HCT116 (cell line): Measurements from ENCODE around the gene ZNF438. TPM values are rescaled to one million over a fixed set of nuclear protein-coding genes. Genes with fewer than 3 reads are reported as not detected.

Experiments
- ATAC-seq: fragments of 200-7000 bp; cut with Tn5 transposase; 2 replicates; pipeline ENCODE4 v1.9.1; 2020; ENCODE audit warnings: mild to moderate bottlenecking, moderate library complexity
- BruUV-seq: library from RNA; stranded (reverse); fragments of 400-500 nt; replicated peaks from 2 replicates; lab custom pipeline; 2021; lab: Mats Ljungman, UMichigan
- CTCF ChIA-PET: fragments of 300-600 bp; sonication (Branson Sonifier 250); formaldehyde crosslinking; loops from one replicate; lab custom pipeline; 2021; ENCODE audit warnings: antibody characterized with exemption; lab: Charles Lee
- POLR2A ChIA-PET: fragments of 300-600, 350-600 bp; sonication (Branson Sonifier 250); formaldehyde crosslinking; loops from one replicate; lab custom pipeline; 2021; ENCODE audit warnings: antibody characterized with exemption; lab: Charles Lee
- RAD21 ChIA-PET, 2 experiments: fragments of 300-600 bp; sonication (Branson Sonifier 250); formaldehyde crosslinking; loops; one replicate each; lab custom pipeline; 2023; ENCODE audit warnings: low total read pairs in 2 of 2; ENCODE audit not compliant: uncharacterized antibody in 2 of 2, unreplicated experiment in 2 of 2, low non-redundant PET in 1 of 2; lab: Charles Lee
- DNase-seq: peaks from one replicate; pipeline ENCODE4 v3.0.0-alpha.2; 2010; ENCODE audit warnings: low read depth, low spot score
- H2AFZ ChIP-seq: fragments of 200-600 bp; shearing (Covaris generic), sonication (generic); 2 replicates; pipeline ENCODE4 v1.6.1; 2017; ENCODE audit warnings: low read depth, mixed run types, mixed read lengths, antibody characterized with exemption, low read length; ENCODE audit not compliant: poor library complexity, severe bottlenecking
- H3K27ac ChIP-seq: 2 replicates; pipeline ENCODE4 v1.5.1; 2012; ENCODE audit warnings: low read depth, low read length
- H3K27me3 ChIP-seq: fragments of 200-600 bp; sonication (generic); 2 replicates; pipeline ENCODE4 v1.6.1; 2016; ENCODE audit warnings: mixed run types, low read length, mixed read lengths; ENCODE audit not compliant: insufficient read depth
- H3K36me3 ChIP-seq, 2 experiments: fragments of 200-500 bp in 1 of 2; fragments of 200-600 bp in 1 of 2; sonication (Bioruptor generic) in 1 of 2; sonication (generic) in 1 of 2; 2 replicates each; pipeline versions ENCODE4 v1.5.1 to v1.6.1; 2014 to 2016; ENCODE audit warnings: low read length in 2 of 2, inconsistent platforms in 1 of 2, mixed read lengths in 1 of 2, mixed run types in 1 of 2; ENCODE audit not compliant: insufficient read depth in 2 of 2, control insufficient read depth in 1 of 2
- H3K4me1 ChIP-seq, 2 experiments: fragments of 200-600 bp in 1 of 2; sonication (generic) in 1 of 2; 2 replicates each; pipeline versions ENCODE4 v1.5.1 to v1.6.1; 2012 to 2017; ENCODE audit warnings: low read length in 2 of 2, inconsistent platforms in 1 of 2, mild to moderate bottlenecking in 1 of 2, mixed read lengths in 1 of 2, mixed run types in 1 of 2, moderate library complexity in 1 of 2; ENCODE audit not compliant: insufficient read depth in 2 of 2, control insufficient read depth in 1 of 2
- H3K4me2 ChIP-seq: fragments of 200-600 bp; sonication (generic); 2 replicates; pipeline ENCODE4 v1.6.1; 2017; ENCODE audit warnings: mixed run types, low read length, mixed read lengths
- H3K4me3 ChIP-seq, 2 experiments: fragments of 200-600 bp in 1 of 2; sonication (generic) in 1 of 2; replicated peaks in 1 of 2; 2 replicates each; pipeline ENCODE4 v1.5.1; 2011 to 2016; ENCODE audit warnings: low read length in 2 of 2, control low read depth in 1 of 2, low read depth in 1 of 2, mild to moderate bottlenecking in 1 of 2, mixed read lengths in 1 of 2, mixed run types in 1 of 2
- H3K79me2 ChIP-seq: fragments of 200-600 bp; sonication (generic); 2 replicates; pipeline ENCODE4 v1.6.1; 2017; ENCODE audit warnings: mild to moderate bottlenecking, mixed run types, low read length, moderate library complexity, mixed read lengths; ENCODE audit not compliant: insufficient read depth
- H3K9ac ChIP-seq: fragments of 200-600 bp; sonication (generic); 2 replicates; pipeline ENCODE4 v1.6.1; 2016; ENCODE audit warnings: low read length, mixed read lengths
- H3K9me2 ChIP-seq: fragments of 200-600 bp; sonication (generic), shearing (Covaris generic); 2 replicates; pipeline ENCODE4 v1.6.1; 2017; ENCODE audit warnings: mixed run types, mild to moderate bottlenecking, moderate library complexity; ENCODE audit not compliant: insufficient read depth
- H3K9me3 ChIP-seq, 2 experiments: fragments of 200-500 bp in 1 of 2; fragments of 200-600 bp in 1 of 2; sonication (Bioruptor generic) in 1 of 2; sonication (generic) in 1 of 2; 2 replicates each; pipeline ENCODE4 v1.6.1; 2014 to 2017; ENCODE audit warnings: low read length in 2 of 2, mixed read lengths in 2 of 2, inconsistent platforms in 1 of 2, low read depth in 1 of 2, mild to moderate bottlenecking in 1 of 2, mixed run types in 1 of 2, moderate library complexity in 1 of 2; ENCODE audit not compliant: control insufficient read depth in 1 of 2, insufficient read depth in 1 of 2
- H4K20me1 ChIP-seq: fragments of 200-600 bp; sonication (generic), shearing (Covaris generic); 2 replicates; pipeline ENCODE4 v1.6.1; 2017; ENCODE audit warnings: mixed run types, mild to moderate bottlenecking, moderate library complexity; ENCODE audit not compliant: insufficient read depth
- CBX3 ChIP-seq: IDR thresholded peaks from 2 replicates; pipeline ENCODE4 v1.6.1; 2012; ENCODE audit warnings: low read depth
- CEBPB ChIP-seq: IDR thresholded peaks from 2 replicates; pipeline ENCODE4 v1.6.1; 2012; ENCODE audit warnings: low read depth
- CTCF ChIP-seq, 3 experiments: fragments of 200-600 bp in 1 of 3; sonication (generic) in 1 of 3; IDR thresholded peaks in 2 of 3; conservative IDR thresholded peaks in 1 of 3; 2 replicates each; pipeline ENCODE4 v1.5.1; 2012 to 2017; ENCODE audit warnings: low read depth in 2 of 3, low read length in 2 of 3, antibody characterized with exemption in 1 of 3, borderline replicate concordance in 1 of 3, control low read depth in 1 of 3, mild to moderate bottlenecking in 1 of 3, mixed read lengths in 1 of 3, mixed run types in 1 of 3, moderate library complexity in 1 of 3; ENCODE audit not compliant: insufficient read depth in 1 of 3
- EGR1 ChIP-seq: IDR thresholded peaks from 2 replicates; pipeline ENCODE4 v1.6.1; 2012; ENCODE audit warnings: low read depth
- EZH2 ChIP-seq: fragments of 200-600 bp; sonication (generic); IDR thresholded peaks from 2 replicates; pipeline ENCODE4 v1.6.1; 2017; ENCODE audit warnings: antibody characterized with exemption, mixed run types
- EZH2phosphoT487 ChIP-seq: fragments of 200-600 bp; IDR thresholded peaks from 2 replicates; pipeline ENCODE4 v1.6.1; 2018; ENCODE audit warnings: antibody characterized with exemption, borderline replicate concordance
- FOSL1 ChIP-seq: IDR thresholded peaks from 2 replicates; pipeline ENCODE4 v1.6.1; 2012; ENCODE audit warnings: low read depth
- JUND ChIP-seq: IDR thresholded peaks from 2 replicates; pipeline ENCODE4 v1.6.1; 2012
- POLR2A ChIP-seq: IDR thresholded peaks from 2 replicates; pipeline ENCODE4 v1.7.0; 2011; ENCODE audit warnings: borderline replicate concordance; ENCODE audit not compliant: insufficient read depth, insufficient read length; ENCODE audit errors: extremely low read depth
- SIN3A ChIP-seq: IDR thresholded peaks from 2 replicates; pipeline ENCODE4 v1.6.1; 2012; ENCODE audit warnings: low read depth
- SP1 ChIP-seq: IDR thresholded peaks from 2 replicates; pipeline ENCODE4 v1.6.1; 2012; ENCODE audit warnings: low read depth
- SRF ChIP-seq: IDR thresholded peaks from 2 replicates; pipeline ENCODE4 v1.6.1; 2012; ENCODE audit warnings: low read depth
- TCF7L2 ChIP-seq: IDR thresholded peaks from 2 replicates; pipeline ENCODE4 v1.7.0; 2011; ENCODE audit warnings: borderline replicate concordance, inconsistent platforms; ENCODE audit not compliant: insufficient read depth, insufficient read length; ENCODE audit errors: extremely low read depth
- YY1 ChIP-seq: IDR thresholded peaks from 2 replicates; pipeline ENCODE4 v1.6.1; 2011; ENCODE audit warnings: low read length, low read depth, moderate library complexity, mild to moderate bottlenecking; ENCODE audit not compliant: insufficient replicate concordance; ENCODE audit errors: extremely low read depth
- ZBTB33 ChIP-seq: IDR thresholded peaks from 2 replicates; pipeline ENCODE4 v1.6.1; 2011; ENCODE audit warnings: mild to moderate bottlenecking, low read length, moderate library complexity; ENCODE audit not compliant: insufficient replicate concordance; ENCODE audit errors: extremely low read depth
- ZFX ChIP-seq: fragments of 450-650 bp; IDR thresholded peaks from 2 replicates; pipeline ENCODE4 v1.6.1; 2017
- ZNF274 ChIP-seq: fragments of 200-500 bp; sonication (Bioruptor generic); IDR thresholded peaks from 2 replicates; pipeline ENCODE4 v1.6.1; 2014; ENCODE audit warnings: mild to moderate bottlenecking, low read depth, low read length, inconsistent platforms
- intact Hi-C: fragments of 100-400 bp; cut with micrococcal nuclease; formaldehyde crosslinking; loops from 2 replicates; pipeline ENCODE4 v1.10.0; 2022
- total RNA-seq: library from RNA; stranded (reverse); gene quantifications from one replicate; pipeline ENCODE4 v1.2.1, GENCODE V29; 2021; ENCODE audit not compliant: unreplicated experiment
- TF ChIP-seq, protein P1 (sequence below): IDR thresholded peaks from 2 replicates; pipeline ENCODE4 v1.6.1; 2012; ENCODE audit warnings: low read depth
- TF ChIP-seq, protein P2 (sequence below): IDR thresholded peaks from 2 replicates; pipeline ENCODE4 v1.6.1; 2012
- TF ChIP-seq, protein P3 (sequence below): IDR thresholded peaks from 2 replicates; pipeline ENCODE4 v1.6.1; 2012

The ZNF438 gene
- total RNA-seq, 1 experiment from 2014 or later: 3.3 TPM

GRCh38 chr10:30857803-30858202, 173.9 kb downstream of the ZNF438 start:
- Histone ChIP-seq H3K27me3 (no peaks in the 10 kb centered on the region), H2AFZ (no peak overlapping the region), H3K9me3 (no peaks in the 10 kb centered on the region), H3K36me3 (no peaks in the 10 kb centered on the region; a peak in 1 of 4 replicates), H3K4me3 (no peak overlapping the region), H4K20me1 (no peaks in the 10 kb centered on the region), H3K4me2 (no peak overlapping the region), H3K9ac (no peak overlapping the region), H3K27ac (no peak overlapping the region), H3K79me2 (no peaks in the 10 kb centered on the region), H3K9me2 (no peaks in the 10 kb centered on the region), H3K4me1 (no peaks in the 10 kb centered on the region)
- DNase-seq (no peak), ATAC-seq (no peak)
- TF ChIP-seq POLR2A: no peak
- TF ChIP-seq FOSL1: no peak
- no peak for TF ChIP-seq YY1
- TF ChIP-seq CEBPB: no peak
- no peak for TF ChIP-seq CTCF (IDR thresholded peaks at IDR 0.05 in 2 of 3, conservative IDR thresholded peaks at IDR 0.05 in 1 of 3; ENCODE audit: borderline replicate concordance in 1 of 3, insufficient read depth in 1 of 3, low read depth in 2 of 3, low read length in 2 of 3)
- no peak for TF ChIP-seq SRF
- TF ChIP-seq ZBTB33: no peak
- no peak for TF ChIP-seq TCF7L2
- no peak for TF ChIP-seq SIN3A
- TF ChIP-seq ZFX: no peak
- TF ChIP-seq, protein P1, sequence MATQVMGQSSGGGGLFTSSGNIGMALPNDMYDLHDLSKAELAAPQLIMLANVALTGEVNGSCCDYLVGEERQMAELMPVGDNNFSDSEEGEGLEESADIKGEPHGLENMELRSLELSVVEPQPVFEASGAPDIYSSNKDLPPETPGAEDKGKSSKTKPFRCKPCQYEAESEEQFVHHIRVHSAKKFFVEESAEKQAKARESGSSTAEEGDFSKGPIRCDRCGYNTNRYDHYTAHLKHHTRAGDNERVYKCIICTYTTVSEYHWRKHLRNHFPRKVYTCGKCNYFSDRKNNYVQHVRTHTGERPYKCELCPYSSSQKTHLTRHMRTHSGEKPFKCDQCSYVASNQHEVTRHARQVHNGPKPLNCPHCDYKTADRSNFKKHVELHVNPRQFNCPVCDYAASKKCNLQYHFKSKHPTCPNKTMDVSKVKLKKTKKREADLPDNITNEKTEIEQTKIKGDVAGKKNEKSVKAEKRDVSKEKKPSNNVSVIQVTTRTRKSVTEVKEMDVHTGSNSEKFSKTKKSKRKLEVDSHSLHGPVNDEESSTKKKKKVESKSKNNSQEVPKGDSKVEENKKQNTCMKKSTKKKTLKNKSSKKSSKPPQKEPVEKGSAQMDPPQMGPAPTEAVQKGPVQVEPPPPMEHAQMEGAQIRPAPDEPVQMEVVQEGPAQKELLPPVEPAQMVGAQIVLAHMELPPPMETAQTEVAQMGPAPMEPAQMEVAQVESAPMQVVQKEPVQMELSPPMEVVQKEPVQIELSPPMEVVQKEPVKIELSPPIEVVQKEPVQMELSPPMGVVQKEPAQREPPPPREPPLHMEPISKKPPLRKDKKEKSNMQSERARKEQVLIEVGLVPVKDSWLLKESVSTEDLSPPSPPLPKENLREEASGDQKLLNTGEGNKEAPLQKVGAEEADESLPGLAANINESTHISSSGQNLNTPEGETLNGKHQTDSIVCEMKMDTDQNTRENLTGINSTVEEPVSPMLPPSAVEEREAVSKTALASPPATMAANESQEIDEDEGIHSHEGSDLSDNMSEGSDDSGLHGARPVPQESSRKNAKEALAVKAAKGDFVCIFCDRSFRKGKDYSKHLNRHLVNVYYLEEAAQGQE: no peak
- TF ChIP-seq EGR1: no peak
- TF ChIP-seq, protein P2, sequence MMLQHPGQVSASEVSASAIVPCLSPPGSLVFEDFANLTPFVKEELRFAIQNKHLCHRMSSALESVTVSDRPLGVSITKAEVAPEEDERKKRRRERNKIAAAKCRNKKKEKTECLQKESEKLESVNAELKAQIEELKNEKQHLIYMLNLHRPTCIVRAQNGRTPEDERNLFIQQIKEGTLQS: no peak
- no peak for TF ChIP-seq EZH2
- TF ChIP-seq ZNF274: no peak
- TF ChIP-seq CBX3: no peak
- TF ChIP-seq SP1: no peak
- TF ChIP-seq EZH2phosphoT487: no peak
- TF ChIP-seq, protein P3, sequence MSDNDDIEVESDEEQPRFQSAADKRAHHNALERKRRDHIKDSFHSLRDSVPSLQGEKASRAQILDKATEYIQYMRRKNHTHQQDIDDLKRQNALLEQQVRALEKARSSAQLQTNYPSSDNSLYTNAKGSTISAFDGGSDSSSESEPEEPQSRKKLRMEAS: no peak
- TF ChIP-seq JUND: no peak
- RAD21 ChIA-PET: no interaction called here
- no TSS peak for BruUV-seq
- POLR2A ChIA-PET: interaction anchor here (0.7 kb wide), 1 partner anchor 290 kb away, joined by 3 read pairs; no protein-coding TSS in a partner anchor
- intact Hi-C loops: no loop called here
- CTCF ChIA-PET: no interaction called here
